Islet precursor cell (in vitro differentiated cells): ENCODE data around the gene MYO3A.

ENCODE experiments used
- DNase-seq: peaks from one replicate; pipeline ENCODE4 v3.0.0-alpha.2; 2018

Gene MYO3A, protein sequence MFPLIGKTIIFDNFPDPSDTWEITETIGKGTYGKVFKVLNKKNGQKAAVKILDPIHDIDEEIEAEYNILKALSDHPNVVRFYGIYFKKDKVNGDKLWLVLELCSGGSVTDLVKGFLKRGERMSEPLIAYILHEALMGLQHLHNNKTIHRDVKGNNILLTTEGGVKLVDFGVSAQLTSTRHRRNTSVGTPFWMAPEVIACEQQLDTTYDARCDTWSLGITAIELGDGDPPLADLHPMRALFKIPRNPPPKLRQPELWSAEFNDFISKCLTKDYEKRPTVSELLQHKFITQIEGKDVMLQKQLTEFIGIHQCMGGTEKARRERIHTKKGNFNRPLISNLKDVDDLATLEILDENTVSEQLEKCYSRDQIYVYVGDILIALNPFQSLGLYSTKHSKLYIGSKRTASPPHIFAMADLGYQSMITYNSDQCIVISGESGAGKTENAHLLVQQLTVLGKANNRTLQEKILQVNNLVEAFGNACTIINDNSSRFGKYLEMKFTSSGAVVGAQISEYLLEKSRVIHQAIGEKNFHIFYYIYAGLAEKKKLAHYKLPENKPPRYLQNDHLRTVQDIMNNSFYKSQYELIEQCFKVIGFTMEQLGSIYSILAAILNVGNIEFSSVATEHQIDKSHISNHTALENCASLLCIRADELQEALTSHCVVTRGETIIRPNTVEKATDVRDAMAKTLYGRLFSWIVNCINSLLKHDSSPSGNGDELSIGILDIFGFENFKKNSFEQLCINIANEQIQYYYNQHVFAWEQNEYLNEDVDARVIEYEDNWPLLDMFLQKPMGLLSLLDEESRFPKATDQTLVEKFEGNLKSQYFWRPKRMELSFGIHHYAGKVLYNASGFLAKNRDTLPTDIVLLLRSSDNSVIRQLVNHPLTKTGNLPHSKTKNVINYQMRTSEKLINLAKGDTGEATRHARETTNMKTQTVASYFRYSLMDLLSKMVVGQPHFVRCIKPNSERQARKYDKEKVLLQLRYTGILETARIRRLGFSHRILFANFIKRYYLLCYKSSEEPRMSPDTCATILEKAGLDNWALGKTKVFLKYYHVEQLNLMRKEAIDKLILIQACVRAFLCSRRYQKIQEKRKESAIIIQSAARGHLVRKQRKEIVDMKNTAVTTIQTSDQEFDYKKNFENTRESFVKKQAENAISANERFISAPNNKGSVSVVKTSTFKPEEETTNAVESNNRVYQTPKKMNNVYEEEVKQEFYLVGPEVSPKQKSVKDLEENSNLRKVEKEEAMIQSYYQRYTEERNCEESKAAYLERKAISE (N-terminal part only)

DNA sequence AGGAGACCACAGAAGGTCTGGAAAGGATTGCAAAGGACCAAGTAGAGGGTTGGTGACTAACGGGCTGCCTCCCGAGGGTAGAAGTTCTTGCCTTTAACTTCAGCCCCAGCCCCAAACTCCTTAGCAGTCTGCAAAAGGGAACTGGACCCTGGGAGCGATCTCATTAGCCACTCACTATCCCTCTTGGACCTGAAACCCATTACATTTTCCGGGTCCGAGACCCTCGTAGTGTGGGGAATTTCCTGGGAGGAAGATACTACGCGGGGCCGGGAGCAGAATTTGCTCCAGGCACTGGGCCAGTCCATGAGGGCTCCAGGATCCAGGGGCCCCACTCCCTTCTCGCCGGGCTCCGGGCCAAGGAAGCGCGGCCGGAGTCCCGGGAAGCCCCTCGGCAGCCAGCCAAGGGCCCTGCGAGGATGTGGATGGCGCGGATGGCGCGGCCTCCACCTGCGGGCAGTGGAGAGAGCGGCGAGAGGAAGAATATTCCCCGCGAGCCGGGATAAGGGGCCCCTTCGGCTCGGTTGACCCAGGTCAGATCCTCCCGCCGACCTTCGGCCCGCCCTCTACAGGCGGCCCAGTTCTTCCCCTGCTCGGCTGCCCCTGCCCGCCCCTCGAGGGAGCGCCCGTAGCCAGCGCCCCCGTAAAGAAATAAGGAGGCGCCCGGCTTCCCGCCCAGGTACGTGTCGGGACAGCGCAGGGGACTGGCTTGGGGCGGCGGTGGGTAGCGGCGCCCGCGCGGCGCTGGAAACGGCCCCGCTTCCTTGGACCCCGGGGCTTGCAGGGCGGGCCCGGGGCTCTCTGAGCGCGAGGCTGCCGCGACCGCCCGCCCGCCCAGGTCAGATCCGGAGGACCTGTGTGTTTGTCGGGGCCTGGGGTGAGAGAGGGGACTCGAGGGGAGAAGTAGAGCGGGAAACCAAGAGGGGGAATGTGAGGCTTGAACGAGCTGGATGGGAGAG, at the start of gene MYO3A:
Gene MYO3A (plus strand): TSS at position 577 of the 956 bp plus-strand sequence. CDS start 17,882 bp downstream, outside the sequence.
- peak; percentile 78 for DNase-seq

DNA sequence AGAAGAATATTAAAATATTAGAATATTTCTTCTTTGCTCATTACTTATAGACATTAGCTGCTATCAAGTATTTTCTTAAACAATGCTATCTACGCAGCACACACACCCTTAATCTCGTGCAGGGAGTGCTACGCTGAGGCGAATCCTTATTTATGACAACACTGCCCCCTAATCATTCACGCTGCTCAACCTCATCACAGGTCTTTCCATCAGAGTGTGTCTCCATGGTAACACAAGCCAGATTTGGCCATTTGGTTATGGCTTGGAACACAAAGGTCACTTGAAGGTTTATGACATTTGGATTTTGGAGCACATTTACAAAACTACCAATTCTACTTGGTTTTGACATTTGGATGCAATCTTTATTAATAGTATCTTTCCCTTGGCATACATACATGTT, 45.4 kb upstream of the MYO3A start:
- no peak for DNase-seq

DNA sequence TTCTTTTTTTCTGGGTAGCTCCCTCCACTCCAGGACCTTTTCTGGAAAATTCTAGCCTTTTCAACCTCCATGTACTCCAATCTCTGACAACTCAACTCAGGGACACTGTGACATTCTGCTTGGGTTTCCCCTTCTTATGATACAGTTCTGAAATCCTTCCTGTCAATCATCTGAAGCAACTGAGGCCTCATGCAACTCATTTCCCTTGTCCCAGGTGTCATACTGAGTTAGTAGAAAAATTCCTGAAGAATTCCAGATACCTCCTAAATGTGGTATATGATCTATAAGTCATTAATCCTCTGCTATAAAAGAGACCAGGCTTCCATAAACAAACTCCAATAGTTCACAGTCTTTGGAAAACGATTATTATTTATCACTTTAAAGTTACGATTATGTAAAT, 43.0 kb upstream of the MYO3A start:
- no peak for DNase-seq

DNA sequence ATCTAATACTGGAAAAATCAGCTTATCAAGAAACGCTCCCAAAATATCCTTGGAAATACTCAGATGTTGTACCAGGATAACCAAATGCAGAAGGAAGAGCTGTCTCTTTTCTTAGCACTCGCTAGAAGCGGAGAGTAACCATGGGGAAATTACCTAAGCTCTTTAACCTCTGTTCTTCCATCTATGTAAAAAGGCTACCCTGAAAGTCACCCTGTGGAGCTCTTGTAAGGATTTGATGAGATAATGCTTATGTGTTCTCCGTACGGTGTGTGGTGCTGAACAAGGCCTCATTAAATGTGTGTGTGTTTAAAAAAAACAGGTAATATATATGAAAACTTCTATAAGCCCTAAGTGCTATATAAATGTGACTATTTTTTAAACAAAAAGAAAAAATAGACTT, 38.2 kb upstream of the MYO3A start:
- no peak for DNase-seq

DNA sequence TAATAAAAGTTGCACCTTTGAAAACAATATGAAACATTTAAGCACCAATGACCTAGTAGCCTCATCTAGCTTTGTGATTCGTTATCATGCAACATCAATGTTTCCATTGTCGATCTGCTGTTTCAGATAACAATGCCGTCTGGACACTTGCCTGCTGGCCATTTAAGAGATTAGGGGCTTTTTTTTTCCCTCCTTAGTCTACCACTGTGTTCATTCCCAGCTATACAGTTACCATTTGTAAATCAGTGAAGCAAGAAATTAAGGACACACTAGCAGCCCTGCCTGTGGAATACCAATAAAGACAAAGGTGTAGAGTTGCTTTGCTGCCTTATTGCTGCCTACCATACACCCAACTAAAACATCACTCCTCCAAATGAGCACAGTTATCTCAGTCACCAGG, 37.6 kb upstream of the MYO3A start:
- DNase-seq: no peak

DNA sequence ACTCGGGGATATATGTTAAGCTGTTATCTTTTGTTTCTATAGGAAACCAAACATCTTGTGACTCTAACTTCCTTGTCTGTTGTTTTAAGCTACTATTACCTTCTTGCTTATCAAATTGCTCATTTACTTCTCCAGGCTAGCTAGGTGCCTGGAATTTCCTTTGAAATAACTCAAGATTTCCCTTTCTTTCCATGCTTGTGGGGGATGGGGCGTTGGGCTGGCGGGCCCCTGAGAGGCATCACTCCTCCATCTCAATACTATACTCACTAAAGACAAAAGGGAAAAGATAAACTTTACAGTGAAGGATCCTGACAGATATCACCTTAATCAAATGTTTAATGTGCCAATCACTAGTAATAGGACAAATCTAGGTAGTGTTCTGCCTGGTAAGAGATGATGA, 34.7 kb upstream of the MYO3A start:
- DNase-seq: no peak

DNA sequence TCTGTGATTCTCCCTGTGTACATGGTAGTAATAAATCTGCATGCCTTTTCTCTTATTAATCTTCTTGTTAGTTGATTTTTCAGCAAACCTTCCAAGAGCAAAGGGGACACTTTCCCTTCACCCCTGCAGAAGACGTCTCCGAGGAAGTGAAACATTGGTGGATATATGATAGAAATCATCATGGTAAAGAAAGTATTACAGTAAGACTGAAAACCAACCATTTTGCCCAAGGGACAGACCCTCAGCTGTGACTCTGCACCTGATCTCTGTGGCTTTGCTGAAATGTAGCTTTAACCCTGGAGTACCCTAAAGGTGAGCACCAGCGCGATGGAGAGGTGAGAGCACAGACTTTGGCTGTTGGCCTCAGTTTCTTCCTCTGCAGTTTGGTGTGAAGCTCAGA, 32.8 kb upstream of the MYO3A start:
- DNase-seq: no peak

DNA sequence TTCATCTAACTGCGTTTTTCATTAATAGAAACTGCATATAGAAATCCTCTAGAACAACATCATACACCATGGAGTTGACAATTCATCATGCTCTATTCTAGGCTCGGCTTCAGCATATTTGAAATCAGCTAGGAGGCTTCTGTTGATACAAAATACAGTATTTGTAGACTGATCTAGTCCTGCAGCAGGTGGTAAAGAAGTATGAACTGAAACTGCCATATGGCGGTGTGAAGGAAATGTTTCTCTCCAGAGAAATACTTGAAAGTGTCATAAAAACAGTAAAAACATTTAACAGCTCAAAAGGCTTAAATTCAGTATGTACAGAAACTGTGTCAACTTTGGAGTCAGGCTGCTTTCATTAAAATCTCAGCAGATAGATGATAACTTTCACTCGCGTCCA, 32.0 kb upstream of the MYO3A start:
- DNase-seq: no peak

DNA sequence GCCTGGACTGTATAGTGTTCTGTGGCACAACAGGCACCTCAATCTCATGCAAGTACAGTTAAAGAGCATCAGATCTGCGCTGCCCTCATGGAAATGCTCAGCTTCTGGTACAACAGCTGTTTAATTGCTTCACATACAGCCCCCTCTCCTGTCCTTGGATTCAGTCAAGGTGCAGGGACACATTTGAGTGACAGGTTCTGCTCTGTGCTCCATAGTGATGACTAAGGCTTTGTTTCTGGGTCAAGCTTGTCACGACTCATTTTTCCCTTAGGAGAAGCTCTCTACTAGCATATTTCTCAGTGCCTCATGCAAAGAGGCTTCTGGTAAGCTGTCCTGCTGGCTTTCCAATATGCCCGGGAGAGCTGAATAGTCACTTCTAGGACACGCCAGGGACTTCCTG, 26.8 kb upstream of the MYO3A start:
- peak; percentile 51 for DNase-seq

DNA sequence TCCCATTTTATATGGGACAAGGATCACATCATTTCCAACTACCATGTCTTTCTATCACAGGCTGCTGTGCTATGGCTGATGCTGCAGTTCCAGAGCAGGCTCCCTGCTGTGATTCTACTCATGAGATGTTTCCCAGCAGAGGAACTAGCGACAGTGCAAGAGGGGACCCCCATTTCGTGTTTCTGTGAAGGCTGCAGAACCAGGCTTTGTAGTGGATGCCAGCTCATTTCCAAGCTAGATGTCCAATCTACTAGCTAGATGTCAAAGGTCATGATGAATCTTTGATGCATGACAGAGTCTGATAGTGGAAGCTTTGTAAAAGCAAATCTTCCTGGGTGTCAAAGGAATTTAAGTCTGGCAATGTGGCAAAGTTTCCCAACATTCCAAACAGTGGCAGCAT, 21.2 kb upstream of the MYO3A start:
- DNase-seq: no peak

DNA sequence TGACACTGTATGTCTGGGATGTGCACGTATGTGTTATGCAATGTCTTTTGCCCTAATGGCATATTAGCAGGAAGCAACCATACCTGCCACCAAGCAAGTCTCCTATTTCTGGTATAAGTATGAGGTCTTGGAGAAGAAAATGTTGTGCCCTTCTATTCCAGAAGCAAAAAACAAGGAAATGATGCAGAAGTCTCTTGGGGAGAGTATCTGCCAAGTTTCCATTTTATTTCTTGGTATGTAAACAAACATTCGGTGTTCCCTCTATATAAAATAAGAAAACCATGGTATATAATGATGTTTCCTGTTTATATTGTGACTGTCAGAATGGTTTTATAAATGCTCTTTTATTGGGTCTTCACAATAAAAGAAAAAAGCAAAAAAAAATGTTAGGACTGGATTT, 19.3 kb upstream of the MYO3A start:
- DNase-seq: no peak

DNA sequence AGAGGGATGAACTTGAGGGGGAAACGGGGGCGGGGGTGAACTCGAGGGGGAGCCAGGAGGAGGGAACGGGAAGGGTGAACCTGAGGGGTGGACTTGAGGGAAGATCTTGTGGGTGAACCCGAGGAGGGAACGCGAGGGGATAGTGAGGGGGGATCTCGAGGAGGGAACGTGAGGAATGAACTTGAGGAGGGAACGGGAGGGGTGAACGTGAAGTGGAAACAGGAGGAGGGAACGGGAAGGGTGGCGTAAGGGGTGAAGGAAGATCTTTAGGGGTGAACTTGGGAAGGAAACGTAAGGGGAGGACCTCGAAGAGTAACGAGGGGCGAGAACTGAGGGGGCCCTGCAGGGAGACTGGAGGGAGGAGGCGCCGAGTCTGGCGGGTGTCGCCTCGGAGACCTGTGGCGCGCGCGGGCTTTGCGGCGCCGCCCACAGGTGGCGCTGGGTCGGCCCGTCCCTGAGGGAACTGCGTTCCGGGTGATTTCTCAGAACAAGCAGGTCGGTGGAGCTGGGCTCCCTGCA, 651 bp downstream of the MYO3A start:
- peak; percentile 71 for DNase-seq

DNA sequence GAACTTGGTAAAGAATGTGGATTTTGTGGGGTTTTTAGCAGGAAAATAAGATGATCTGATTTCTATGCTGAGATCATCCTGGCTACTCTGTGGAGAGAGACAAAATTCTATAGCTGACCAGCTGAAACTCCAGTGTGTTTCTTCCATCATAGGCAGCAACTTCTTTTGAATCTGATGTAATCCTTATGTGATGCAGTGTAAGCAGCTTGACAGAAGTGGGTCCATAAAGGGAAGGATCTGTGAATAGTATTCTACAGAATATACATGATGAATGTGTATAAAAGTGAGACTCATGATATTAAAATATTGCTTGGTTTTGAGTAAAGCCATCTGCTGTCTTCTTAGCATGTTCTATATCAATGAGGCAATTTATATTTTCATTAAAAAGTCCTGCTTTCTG, 4.4 kb downstream of the MYO3A start:
- no peak for DNase-seq

DNA sequence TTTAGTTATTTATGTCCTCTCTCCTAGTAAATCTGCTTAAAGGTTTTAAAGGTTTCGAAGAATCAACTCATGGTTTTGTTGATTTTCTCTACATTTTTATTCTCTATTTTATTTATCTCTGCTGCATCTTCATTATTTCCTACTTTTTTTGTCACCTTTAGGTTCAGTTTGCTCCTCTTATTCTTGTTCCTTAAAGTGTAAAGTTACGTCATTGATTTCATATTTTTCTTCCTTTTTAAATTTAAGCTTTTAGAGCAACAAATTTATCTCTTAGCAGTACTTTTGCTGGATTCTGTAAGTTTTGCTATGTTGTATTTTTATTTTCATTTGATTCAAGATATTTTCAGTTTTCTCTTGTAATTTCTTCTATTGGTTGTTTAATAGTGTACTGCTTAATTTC, 10.7 kb downstream of the MYO3A start:
- no peak for DNase-seq

DNA sequence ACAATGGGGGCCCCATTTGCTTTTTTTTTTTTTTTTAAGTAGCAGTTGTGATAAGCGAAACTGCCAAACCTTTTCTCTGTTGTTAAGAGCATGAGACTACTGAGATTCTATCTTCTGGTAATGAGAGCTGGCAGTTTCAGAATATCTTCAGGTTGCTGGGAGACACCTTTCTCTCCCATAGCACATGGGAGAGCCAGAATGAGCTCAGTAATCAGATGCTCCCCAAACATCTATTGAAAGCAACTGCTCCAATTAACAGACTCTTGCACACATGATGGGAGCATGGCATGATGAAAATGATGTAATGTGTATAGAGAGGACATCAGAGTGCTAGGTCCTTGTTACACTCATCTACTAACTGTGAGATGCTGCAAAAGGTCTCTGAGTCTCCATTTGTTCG, 18.8 kb downstream of the MYO3A start:
- no peak for DNase-seq

DNA sequence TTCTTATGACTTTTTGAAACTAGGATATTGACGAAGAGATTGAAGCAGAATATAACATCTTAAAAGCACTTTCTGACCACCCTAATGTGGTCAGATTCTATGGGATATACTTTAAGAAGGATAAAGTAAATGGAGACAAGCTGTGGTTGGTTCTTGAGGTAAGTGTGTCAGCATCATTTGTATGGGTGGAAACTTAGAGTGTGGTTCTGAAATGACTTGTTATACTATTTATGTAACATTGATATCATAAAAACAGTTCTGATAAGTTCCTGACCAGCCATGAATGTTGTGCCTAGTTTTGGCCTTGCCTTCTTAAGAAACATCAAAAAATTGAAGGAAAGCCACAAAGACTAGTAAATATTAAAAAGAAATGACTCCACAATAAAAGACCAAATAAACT, 20.8 kb downstream of the MYO3A start:
- DNase-seq: no peak

DNA sequence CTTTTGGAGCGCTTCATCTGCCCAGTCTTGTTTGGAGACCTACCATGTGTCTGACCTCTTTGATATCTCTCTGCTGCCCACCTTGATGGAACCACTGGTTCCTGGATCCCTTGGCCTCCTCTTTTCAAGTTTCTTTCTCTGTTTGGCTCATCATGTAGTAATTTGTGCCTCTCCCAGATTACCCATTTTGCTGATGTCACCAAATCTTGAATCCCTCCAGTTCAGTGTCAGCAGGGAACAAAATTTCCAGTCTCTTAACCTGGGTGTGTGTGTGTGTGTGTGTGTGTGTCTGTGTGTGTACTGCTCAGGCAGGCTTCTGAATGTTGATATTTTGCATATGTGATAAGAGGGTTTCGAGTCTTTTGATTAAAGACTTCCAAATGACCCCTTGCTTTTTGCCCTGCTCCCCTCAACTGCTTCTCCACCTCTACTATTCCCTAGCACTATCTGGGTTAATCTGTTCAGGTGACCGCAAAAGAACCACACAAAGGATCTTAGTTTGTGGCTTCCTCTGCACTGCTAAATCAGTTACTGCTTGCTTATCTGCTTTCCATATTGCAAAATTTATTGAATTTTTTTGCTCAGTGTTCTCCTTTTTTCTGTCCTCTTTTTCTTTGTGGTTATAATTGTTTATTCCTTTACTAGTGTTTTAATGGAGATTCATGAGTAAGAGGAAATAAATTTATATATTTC, 25.7 kb downstream of the MYO3A start:
- no peak for DNase-seq

DNA sequence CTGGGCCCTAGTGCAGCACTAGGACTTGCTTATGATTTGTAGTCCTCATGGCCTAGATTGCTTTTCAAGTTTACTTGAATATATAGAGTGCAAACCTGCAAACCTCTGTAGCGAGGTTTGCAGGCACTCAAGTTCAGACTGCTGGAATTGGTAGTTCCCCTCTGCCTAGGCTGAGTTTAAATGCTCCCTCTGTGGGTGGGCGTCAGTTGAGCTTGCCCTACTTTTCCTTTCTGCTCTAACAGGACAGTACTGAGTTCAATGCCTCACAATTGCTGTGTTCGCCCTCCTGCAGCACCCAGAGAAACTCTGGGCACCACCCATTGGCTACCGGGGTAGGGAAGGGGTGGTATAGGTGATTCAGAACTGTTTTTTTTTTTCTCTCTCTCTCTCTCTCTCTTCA, 31.6 kb downstream of the MYO3A start:
- no peak for DNase-seq

DNA sequence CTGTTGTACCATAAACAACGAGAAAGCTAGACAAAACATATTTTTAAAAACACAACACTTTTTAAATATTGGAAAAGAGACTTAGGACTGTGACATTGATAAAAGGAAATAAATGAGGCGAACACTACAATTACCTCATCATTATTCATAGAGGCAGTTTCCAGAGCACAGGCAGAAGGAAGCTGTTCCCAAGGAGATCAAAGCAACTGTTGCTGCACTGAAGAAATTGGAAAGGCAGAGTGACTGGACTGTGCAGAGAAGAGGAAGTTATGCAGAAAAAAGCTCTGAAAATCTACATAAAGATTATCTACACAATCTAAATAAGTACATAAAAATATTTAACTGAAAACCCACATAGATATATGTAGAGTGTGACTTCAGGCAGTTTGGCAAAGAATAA, 32.8 kb downstream of the MYO3A start:
- DNase-seq: no peak

DNA sequence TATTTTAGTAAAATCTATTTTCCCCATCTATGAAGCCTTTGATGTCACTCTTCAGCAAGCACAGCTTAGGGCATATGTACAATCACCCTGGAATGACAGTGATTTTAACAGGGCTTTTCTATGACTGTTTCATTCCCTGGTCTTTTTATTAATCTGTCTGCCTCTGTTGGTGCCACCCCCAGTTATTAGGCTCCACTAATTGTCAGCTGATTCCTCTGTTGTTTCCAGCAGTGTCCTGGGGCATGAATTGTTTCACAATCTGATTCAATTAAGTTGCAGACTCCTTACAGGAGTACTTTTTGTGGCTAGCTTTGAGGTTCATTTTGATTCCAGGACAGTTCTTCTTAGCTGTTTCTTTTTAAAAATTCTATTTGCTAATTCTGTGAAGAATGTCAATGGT, 38.6 kb downstream of the MYO3A start:
- no peak for DNase-seq

DNA sequence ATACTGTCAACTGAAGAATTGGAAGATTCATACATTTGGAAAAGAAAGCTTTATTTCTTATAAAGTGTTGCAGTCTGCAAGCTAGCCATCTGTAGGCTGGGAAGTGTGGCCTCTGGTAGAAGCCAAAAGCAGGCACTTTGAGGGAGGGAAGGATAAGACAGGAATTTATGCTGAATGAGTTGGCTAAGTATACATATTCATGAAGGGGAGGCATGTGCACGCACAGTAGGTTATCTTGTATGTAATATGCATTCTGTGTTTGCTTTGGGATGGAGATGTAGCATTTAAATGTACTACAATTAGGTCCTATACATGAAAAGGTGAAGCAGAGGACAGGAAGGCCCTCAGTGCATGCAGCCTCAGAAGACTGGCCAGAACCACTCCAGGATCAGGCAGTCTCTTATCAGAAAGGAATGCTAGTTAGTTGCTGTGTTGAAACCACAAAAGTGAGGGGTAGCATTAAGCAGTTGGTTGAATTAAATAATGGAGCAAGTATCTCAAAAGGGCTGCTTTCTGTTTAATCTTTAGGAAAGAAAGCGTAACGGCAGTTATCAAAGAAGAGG, 40.9 kb downstream of the MYO3A start:
- no peak for DNase-seq
